Trophoblast cell (in vitro differentiated cells and primary cell): ENCODE data around the gene LRRC27.
A peak's percentile ranks its signal among the peaks of the same experiment; 100 is the strongest.

Experiments used
- DNase-seq, 2 donors: peaks; one replicate each; pipeline ENCODE4 v3.0.0-alpha.2; 2016
- H2AFZ ChIP-seq: 2 replicates; pipeline ENCODE4 v1.6.1; 2013; ENCODE audit warnings: low read length, moderate library complexity, mild to moderate bottlenecking; ENCODE audit not compliant: insufficient read depth, poor library complexity
- H2AK5ac ChIP-seq: 2 replicates; pipeline ENCODE4 v1.6.1; 2013; ENCODE audit warnings: mild to moderate bottlenecking, low read length
- H2BK120ac ChIP-seq: 2 replicates; pipeline ENCODE4 v1.6.1; 2013; ENCODE audit warnings: low read length, mild to moderate bottlenecking, moderate library complexity; ENCODE audit not compliant: insufficient read depth, poor library complexity
- H2BK12ac ChIP-seq: 2 replicates; pipeline ENCODE4 v1.6.1; 2013; ENCODE audit warnings: mild to moderate bottlenecking, low read length, moderate library complexity
- H2BK5ac ChIP-seq: 2 replicates; pipeline ENCODE4 v1.6.1; 2013; ENCODE audit warnings: low read length, low read depth, moderate library complexity, mild to moderate bottlenecking; ENCODE audit not compliant: poor library complexity
- H3K14ac ChIP-seq: 2 replicates; pipeline ENCODE4 v1.6.1; 2013; ENCODE audit warnings: mild to moderate bottlenecking, low read length
- H3K18ac ChIP-seq: 2 replicates; pipeline ENCODE4 v1.6.1; 2013; ENCODE audit warnings: mild to moderate bottlenecking, low read length
- H3K23ac ChIP-seq: 2 replicates; pipeline ENCODE4 v1.6.1; 2013; ENCODE audit warnings: low read length
- H3K27ac ChIP-seq: 2 replicates; pipeline ENCODE4 v1.5.1; 2013; ENCODE audit warnings: low read depth, mild to moderate bottlenecking, inconsistent platforms, low read length, moderate library complexity
- H3K27me3 ChIP-seq: 2 replicates; pipeline ENCODE4 v1.6.1; 2013; ENCODE audit warnings: inconsistent platforms, mild to moderate bottlenecking, low read length, moderate library complexity; ENCODE audit not compliant: insufficient read depth
- H3K36me3 ChIP-seq, 2 experiments: 1 replicate in 1 of 2; 2 replicates in 1 of 2; pipeline ENCODE4 v1.6.1; 2013; ENCODE audit warnings: low read length in 2 of 2, mild to moderate bottlenecking in 2 of 2, moderate library complexity in 1 of 2; ENCODE audit not compliant: insufficient read depth in 2 of 2, control insufficient read depth in 1 of 2
- H3K4ac ChIP-seq: 2 replicates; pipeline ENCODE4 v1.6.1; 2013; ENCODE audit warnings: low read depth, mild to moderate bottlenecking, low read length, moderate library complexity
- H3K4me1 ChIP-seq, 2 experiments: 1 replicate in 1 of 2; 2 replicates in 1 of 2; pipeline ENCODE4 v1.6.1; 2013; ENCODE audit warnings: low read length in 2 of 2, mild to moderate bottlenecking in 2 of 2, moderate library complexity in 1 of 2; ENCODE audit not compliant: insufficient read depth in 2 of 2, control insufficient read depth in 1 of 2
- H3K4me2 ChIP-seq: 2 replicates; pipeline ENCODE4 v1.6.1; 2013; ENCODE audit warnings: inconsistent platforms, mild to moderate bottlenecking, low read length, moderate library complexity
- H3K4me3 ChIP-seq: 2 replicates; pipeline ENCODE4 v1.5.1; 2013; ENCODE audit warnings: mild to moderate bottlenecking, low read depth, low read length, inconsistent platforms
- H3K79me1 ChIP-seq: one replicate; pipeline ENCODE4 v1.6.1; 2013; ENCODE audit warnings: low read length
- H3K79me2 ChIP-seq: 2 replicates; pipeline ENCODE4 v1.6.1; 2013; ENCODE audit warnings: low read length, mild to moderate bottlenecking; ENCODE audit not compliant: control insufficient read depth, insufficient read depth, poor library complexity
- H3K9ac ChIP-seq: 2 replicates; pipeline ENCODE4 v1.6.1; 2013; ENCODE audit warnings: mild to moderate bottlenecking, low read length
- H3K9me3 ChIP-seq: 2 replicates; pipeline ENCODE4 v1.6.1; 2013; ENCODE audit warnings: low read depth, mild to moderate bottlenecking, control low read depth, inconsistent platforms, low read length; ENCODE audit not compliant: insufficient read depth
- H4K12ac ChIP-seq: 2 replicates; pipeline ENCODE4 v1.6.1; 2013; ENCODE audit warnings: low read depth, mild to moderate bottlenecking, low read length, moderate library complexity
- H4K8ac ChIP-seq: 2 replicates; pipeline ENCODE4 v1.6.1; 2013; ENCODE audit warnings: low read depth, mild to moderate bottlenecking, low read length, moderate library complexity
- H4K91ac ChIP-seq: one replicate; pipeline ENCODE4 v1.6.1; 2013; ENCODE audit warnings: low read depth, mild to moderate bottlenecking, low read length, moderate library complexity
- WGBS: extraction: QIAGEN DNeasy Blood & Tissue Kit; methylation state at CpG from one replicate; pipeline ENCODE4 v1.1.7; 2013; ENCODE audit warnings: missing lambda C conversion rate; ENCODE audit not compliant: insufficient read length, insufficient coverage; ENCODE audit errors: extremely low coverage; 5-methylcytosine and 5-hydroxymethylcytosine counted together

Gene LRRC27

GRCh38 chr10:132366499-132366898 is 34.5 kb downstream of the LRRC27 start:
- WGBS: no CpG with 5 or more reads among the region's 9 CpGs
- no peak for DNase-seq
- H3K4me3 ChIP-seq: peak overlapping the region; percentile 16

GRCh38 chr10:132368391-132368790 is 36.4 kb downstream of the LRRC27 start:
- no peak overlapping the region for H3K4me2 ChIP-seq
- DNase-seq: no peak
- no peak overlapping the region for H3K14ac ChIP-seq
- no peak overlapping the region for H3K27ac ChIP-seq
- H2AFZ ChIP-seq: no peak overlapping the region
- H2BK12ac ChIP-seq: no peak overlapping the region
- no peaks in the 10 kb centered on the region for H3K36me3 ChIP-seq
- no peak overlapping the region for H3K23ac ChIP-seq
- H3K79me1 ChIP-seq: no peaks in the 10 kb centered on the region
- no peak overlapping the region for H3K4ac ChIP-seq
- no peak overlapping the region for H3K4me3 ChIP-seq
- no peaks in the 10 kb centered on the region for H3K79me2 ChIP-seq
- no peak overlapping the region for H3K9ac ChIP-seq
- H3K4me1 ChIP-seq: no peaks in the 10 kb centered on the region
- no peaks in the 10 kb centered on the region for H3K27me3 ChIP-seq
- WGBS: no CpG with 5 or more reads among the region's 4 CpGs
- no peak overlapping the region for H2BK120ac ChIP-seq
- no peak overlapping the region for H3K18ac ChIP-seq
- no peak overlapping the region for H4K8ac ChIP-seq
- no peak overlapping the region for H2AK5ac ChIP-seq
- no peak overlapping the region for H4K91ac ChIP-seq
- no peak overlapping the region for H2BK5ac ChIP-seq
- peaks cover 8% of the 10 kb centered on the region for H3K9me3 ChIP-seq
- no peak overlapping the region for H4K12ac ChIP-seq

More at GRCh38 chr10:132366499-132366898, 34.5 kb downstream of the LRRC27 start:
- H3K4ac ChIP-seq: no peak overlapping the region
- no peak overlapping the region for H2AK5ac ChIP-seq
- no peaks in the 10 kb centered on the region for H3K79me1 ChIP-seq
- H4K8ac ChIP-seq: no peak overlapping the region
- no peak overlapping the region for H4K12ac ChIP-seq
- no peaks in the 10 kb centered on the region for H3K27me3 ChIP-seq
- no peak overlapping the region for H3K18ac ChIP-seq
- no peaks in the 10 kb centered on the region for H3K4me1 ChIP-seq
- H3K9me3 ChIP-seq: peaks cover 8% of the 10 kb centered on the region
- H3K4me2 ChIP-seq: no peak overlapping the region
- H3K27ac ChIP-seq: no peak overlapping the region
- no peaks in the 10 kb centered on the region for H3K79me2 ChIP-seq
- no peak overlapping the region for H4K91ac ChIP-seq
- no peak overlapping the region for H2AFZ ChIP-seq
- no peak overlapping the region for H2BK5ac ChIP-seq
- H3K9ac ChIP-seq: no peak overlapping the region
- no peak overlapping the region for H3K14ac ChIP-seq
- no peak overlapping the region for H2BK12ac ChIP-seq
- no peak overlapping the region for H2BK120ac ChIP-seq
- H3K23ac ChIP-seq: no peak overlapping the region
- no peaks in the 10 kb centered on the region for H3K36me3 ChIP-seq

GRCh38 chr10:132368881-132369635 is 37.1 kb downstream of the LRRC27 start:
- DNase-seq: peak; percentile 84 to 93
- Histone ChIP-seq H2AK5ac (no peak overlapping the region), H3K4me3 (no peak overlapping the region), H2BK120ac (no peak overlapping the region), H3K27me3 (no peaks in the 10 kb centered on the region), H3K18ac (no peak overlapping the region), H3K36me3 (no peaks in the 10 kb centered on the region), H3K9me3 (peaks cover 8% of the 10 kb centered on the region), H3K79me1 (no peaks in the 10 kb centered on the region), H2AFZ (no peak overlapping the region), H3K9ac (no peak overlapping the region), H3K4ac (no peak overlapping the region), H3K23ac (no peak overlapping the region), H3K4me1 (no peaks in the 10 kb centered on the region), H3K4me2 (no peak overlapping the region), H4K8ac (no peak overlapping the region), H3K14ac (no peak overlapping the region), H2BK12ac (no peak overlapping the region), H3K79me2 (no peaks in the 10 kb centered on the region), H2BK5ac (no peak overlapping the region), H4K91ac (no peak overlapping the region), H4K12ac (no peak overlapping the region), H3K27ac (no peak overlapping the region)
- WGBS: no CpG with 5 or more reads among the region's 9 CpGs

GRCh38 chr10:132369636-132370185 is 37.7 kb downstream of the LRRC27 start:
- H4K8ac ChIP-seq: no peak overlapping the region
- no CpG with 5 or more reads among the region's 13 CpGs for WGBS
- H3K4ac ChIP-seq: no peak overlapping the region
- H3K9me3 ChIP-seq: peaks cover 2% of the 10 kb centered on the region
- H2AFZ ChIP-seq: no peak overlapping the region
- no peaks in the 10 kb centered on the region for H3K27me3 ChIP-seq
- no peak overlapping the region for H3K14ac ChIP-seq
- no peak overlapping the region for H4K12ac ChIP-seq
- no peak overlapping the region for H3K4me3 ChIP-seq
- no peak overlapping the region for H3K23ac ChIP-seq
- no peak overlapping the region for H3K18ac ChIP-seq
- no peak for DNase-seq
- H2AK5ac ChIP-seq: no peak overlapping the region
- H3K4me2 ChIP-seq: no peak overlapping the region
- H3K36me3 ChIP-seq: no peaks in the 10 kb centered on the region
- H2BK12ac ChIP-seq: no peak overlapping the region
- no peak overlapping the region for H4K91ac ChIP-seq
- H3K27ac ChIP-seq: no peak overlapping the region
- no peaks in the 10 kb centered on the region for H3K4me1 ChIP-seq
- no peak overlapping the region for H2BK120ac ChIP-seq
- H2BK5ac ChIP-seq: no peak overlapping the region
- no peak overlapping the region for H3K9ac ChIP-seq
- no peaks in the 10 kb centered on the region for H3K79me1 ChIP-seq
- no peaks in the 10 kb centered on the region for H3K79me2 ChIP-seq
